Activated CD4-positive, CD25-positive, alpha-beta regulatory T cell treated with anti-CD3 and anti-CD28 coated beads, Interleukin-2, amount 50 U/mL, for 16 hours (primary cell): ENCODE data around the gene PTPDC1.

Experiments
- DNase-seq: peaks from one replicate; pipeline ENCODE4 v3.0.0-alpha.2; 2020; ENCODE audit warnings: low read depth, low spot score

PTPDC1 gene

GRCh38 chr9:94140791-94141790, 56.8 kb downstream of the PTPDC1 start:
- no peak for DNase-seq

GRCh38 chr9:94142353-94142752, 58.1 kb downstream of the PTPDC1 start:
- no peak for DNase-seq

GRCh38 chr9:94144394-94144793, 60.1 kb downstream of the PTPDC1 start:
- DNase-seq = no peak

GRCh38 chr9:94145640-94146039, 61.4 kb downstream of the PTPDC1 start:
- no peak for DNase-seq

GRCh38 chr9:94147776-94148175, 63.5 kb downstream of the PTPDC1 start:
- no peak for DNase-seq

- DNase-seq = no peak
These were observed 64.2 kb downstream of the PTPDC1 start for GRCh38 chr9:94148419-94148818.

- DNase-seq = no peak
These were observed 65.4 kb downstream of the PTPDC1 start for GRCh38 chr9:94149696-94150095.

GRCh38 chr9:94150279-94150828, 66.1 kb downstream of the PTPDC1 start:
- DNase-seq = no peak

GRCh38 chr9:94150890-94151650, 66.8 kb downstream of the PTPDC1 start:
- DNase-seq = no peak

- no peak for DNase-seq
These were observed 69.6 kb downstream of the PTPDC1 start for GRCh38 chr9:94153905-94154304.

GRCh38 chr9:94156348-94157049, 72.2 kb downstream of the PTPDC1 start:
- DNase-seq = no peak

GRCh38 chr9:94157050-94157801, 73.0 kb downstream of the PTPDC1 start:
- DNase-seq = no peak
